KMS-11 (cell line): ENCODE data around the gene LSM4.

Experiments
- H2AFZ ChIP-seq: fragments of 200-600 bp; sonication (generic); 2 replicates; pipeline ENCODE4 v1.6.1; 2016; ENCODE audit warnings: antibody characterized with exemption, mixed run types, low read depth
- H3K27ac ChIP-seq: fragments of 200-600 bp; sonication (generic); 2 replicates; pipeline ENCODE4 v1.6.1; 2016; ENCODE audit warnings: mild to moderate bottlenecking, mixed run types
- H3K27me3 ChIP-seq: fragments of 200-600 bp; sonication (generic); 2 replicates; pipeline ENCODE4 v1.6.1; 2017; ENCODE audit warnings: mild to moderate bottlenecking, low read depth, mixed run types, moderate library complexity; ENCODE audit not compliant: insufficient read depth
- H3K36me3 ChIP-seq: fragments of 200-600 bp; sonication (generic); 2 replicates; pipeline ENCODE4 v1.6.1; 2017; ENCODE audit warnings: mild to moderate bottlenecking, mixed run types; ENCODE audit not compliant: insufficient read depth
- H3K4me1 ChIP-seq: fragments of 200-600 bp; sonication (generic); 2 replicates; pipeline ENCODE4 v1.6.1; 2016; ENCODE audit warnings: mild to moderate bottlenecking, low read depth, mixed run types; ENCODE audit not compliant: poor library complexity, severe bottlenecking
- H3K4me2 ChIP-seq: fragments of 200-600 bp; sonication (generic); 2 replicates; pipeline ENCODE4 v1.7.0; 2016; ENCODE audit warnings: mild to moderate bottlenecking, mixed run types
- H3K4me3 ChIP-seq: fragments of 200-600 bp; sonication (generic); IDR thresholded peaks from 2 replicates; pipeline ENCODE4 v1.6.1; 2017; ENCODE audit warnings: low read depth, low read length, mixed read lengths; ENCODE audit not compliant: insufficient read depth
- H3K79me2 ChIP-seq: fragments of 200-600 bp; sonication (generic); 2 replicates; pipeline ENCODE4 v1.6.1; 2016; ENCODE audit warnings: low read depth, mixed run types; ENCODE audit not compliant: insufficient read depth
- H3K9ac ChIP-seq: fragments of 200-600 bp; sonication (generic); 2 replicates; pipeline ENCODE4 v1.6.1; 2016; ENCODE audit warnings: mild to moderate bottlenecking, mixed run types
- H4K20me1 ChIP-seq: fragments of 200-600 bp; sonication (generic); 2 replicates; pipeline ENCODE4 v1.6.1; 2016; ENCODE audit warnings: mild to moderate bottlenecking, mixed run types; ENCODE audit not compliant: insufficient read depth
- CTCF ChIP-seq: fragments of 200-600 bp; sonication (generic); conservative IDR thresholded peaks from 2 replicates; pipeline ENCODE4 v1.6.1; 2017; ENCODE audit warnings: low read depth, mild to moderate bottlenecking, antibody characterized with exemption, low read length, moderate library complexity, mixed read lengths

LSM4 gene

DNA sequence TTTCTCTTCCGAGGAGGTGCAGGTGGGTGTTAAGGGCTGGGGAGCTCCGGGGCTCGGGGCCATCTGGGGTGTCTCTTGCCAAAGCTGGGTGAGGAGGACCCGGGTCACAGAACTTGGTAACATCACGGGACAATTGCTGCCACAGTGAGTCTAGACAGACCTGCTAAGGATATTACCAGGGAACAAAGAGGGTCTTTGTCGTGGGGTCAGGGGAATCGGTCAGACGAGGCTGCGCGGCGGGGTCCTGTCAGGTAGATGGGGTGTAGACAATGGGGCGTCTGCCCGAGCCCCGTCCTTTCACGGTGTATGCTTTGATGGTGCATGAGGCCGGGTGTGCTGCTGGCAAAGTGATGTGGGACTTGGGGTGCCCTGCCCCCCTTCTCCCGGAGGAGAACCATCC, 25.3 kb upstream of the LSM4 start:
- no peak overlapping the region for H3K4me2 ChIP-seq

GRCh38 chr19:18346091-18346490, 23.2 kb upstream of the LSM4 start:
- H4K20me1 ChIP-seq: no peaks in the 10 kb centered on the region
- H3K27ac ChIP-seq: no peak overlapping the region
- H3K4me2 ChIP-seq: no peak overlapping the region
- TF ChIP-seq CTCF: no peak
- no peak overlapping the region for H3K9ac ChIP-seq
- no peaks in the 10 kb centered on the region for H3K79me2 ChIP-seq
- H3K27me3 ChIP-seq: peaks cover 5% of the 10 kb centered on the region; the same call in 1 of the 2 replicates
- peaks cover 4% of the 10 kb centered on the region for H3K4me1 ChIP-seq
- no peak overlapping the region for H3K4me3 ChIP-seq
- H2AFZ ChIP-seq: no peak overlapping the region
- H3K36me3 ChIP-seq: no peaks in the 10 kb centered on the region

More for the DNA sequence above, 25.3 kb upstream of the LSM4 start:
- Histone ChIP-seq H3K36me3 (no peaks in the 10 kb centered on the region), H3K27me3 (peaks cover 2% of the 10 kb centered on the region; the same call in 1 of the 2 replicates), H4K20me1 (no peaks in the 10 kb centered on the region), H3K27ac (no peak overlapping the region), H3K9ac (no peak overlapping the region), H3K4me3 (no peak overlapping the region), H2AFZ (no peak overlapping the region), H3K79me2 (no peaks in the 10 kb centered on the region), H3K4me1 (no peaks in the 10 kb centered on the region)
- TF ChIP-seq CTCF: no peak

DNA sequence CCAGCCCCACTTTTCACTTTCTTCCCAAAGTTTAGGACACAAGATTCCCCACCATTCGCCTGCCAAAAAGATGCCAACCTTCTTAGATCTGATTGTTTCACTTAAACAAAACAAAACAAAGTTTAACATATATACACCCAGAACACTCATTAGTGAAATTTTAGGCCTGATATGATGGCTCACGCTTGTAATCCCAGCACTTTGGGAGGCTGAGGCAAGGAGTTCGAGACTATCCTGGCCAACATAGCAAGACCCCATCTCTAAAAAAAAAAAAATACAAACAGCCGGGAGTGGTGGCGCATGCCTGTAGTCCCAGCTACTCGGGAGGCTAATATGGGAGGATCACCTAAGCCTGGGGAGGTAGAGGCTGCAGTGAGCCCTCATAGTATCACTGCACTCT, 22.4 kb upstream of the LSM4 start:
- Histone ChIP-seq H2AFZ (no peak overlapping the region), H3K79me2 (no peaks in the 10 kb centered on the region), H4K20me1 (no peaks in the 10 kb centered on the region), H3K27ac (no peak overlapping the region), H3K4me3 (no peak overlapping the region), H3K4me1 (peaks cover 4% of the 10 kb centered on the region), H3K36me3 (no peaks in the 10 kb centered on the region), H3K9ac (no peak overlapping the region), H3K27me3 (peaks cover 5% of the 10 kb centered on the region; the same call in 1 of the 2 replicates), H3K4me2 (no peak overlapping the region)
- no peak for TF ChIP-seq CTCF

DNA sequence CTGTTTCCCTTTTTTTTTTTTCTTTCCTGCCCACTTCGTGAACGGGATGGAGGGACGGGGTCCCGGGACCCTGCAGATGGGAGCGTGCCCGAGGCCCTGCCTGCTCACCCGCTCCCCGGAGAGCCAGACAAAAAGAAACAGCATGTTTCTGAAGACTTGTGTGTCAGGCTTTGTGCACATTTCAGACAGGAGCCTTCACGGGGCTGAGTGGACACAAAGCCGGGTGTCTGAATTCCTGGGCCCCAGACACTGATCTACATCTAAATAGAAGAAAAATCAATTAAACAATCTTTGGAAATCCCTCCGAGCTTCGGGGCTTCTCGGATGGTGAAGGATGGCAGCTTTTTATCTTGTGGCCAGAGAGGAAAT, 21.7 kb upstream of the LSM4 start:
- no peak for TF ChIP-seq CTCF
- H3K4me1 ChIP-seq: peaks cover 12% of the 10 kb centered on the region
- H4K20me1 ChIP-seq: no peaks in the 10 kb centered on the region
- no peak overlapping the region for H2AFZ ChIP-seq
- no peak overlapping the region for H3K4me2 ChIP-seq
- no peak overlapping the region for H3K27ac ChIP-seq
- H3K27me3 ChIP-seq: peaks cover 5% of the 10 kb centered on the region; the same call in 1 of the 2 replicates
- no peaks in the 10 kb centered on the region for H3K79me2 ChIP-seq
- no peaks in the 10 kb centered on the region for H3K36me3 ChIP-seq
- no peak overlapping the region for H3K9ac ChIP-seq
- H3K4me3 ChIP-seq: no peak overlapping the region
